Measurements from ENCODE around the gene RPL12. TPM values are rescaled to one million over a fixed set of nuclear protein-coding genes. Genes with fewer than 3 reads are reported as not detected.

Gene RPL12
- total RNA-seq, 4 donors from 2014 or later = 2,291 to 3,774 (median 2,862) TPM

GRCh38 chr9:127415141-127415540 is 36.1 kb downstream of the RPL12 start:
- H3K4me1 ChIP-seq = peaks cover 22% of the 10 kb centered on the region
- no peak overlapping the region for H3K4me3 ChIP-seq
- no peak overlapping the region for H3K27ac ChIP-seq
- no peak for DNase-seq (ENCODE audit: low spot score in 2 of 2)
- 72% methylated on average over 4 of the region's 4 CpGs for WGBS
- H3K9me3 ChIP-seq = no peaks in the 10 kb centered on the region
- H3K36me3 ChIP-seq = no peaks in the 10 kb centered on the region
- no peak for TF ChIP-seq CTCF (IDR thresholded peaks at IDR 0.05)
- no peak for TF ChIP-seq POLR2A (IDR thresholded peaks at IDR 0.05)
- TF ChIP-seq POLR2AphosphoS5 (IDR thresholded peaks at IDR 0.05) = no peak
- no peak for TF ChIP-seq EP300 (IDR thresholded peaks at IDR 0.05)
- H3K27me3 ChIP-seq = no peaks in the 10 kb centered on the region

- Histone ChIP-seq H3K36me3 (peaks cover 6% of the 10 kb centered on the region), H3K27ac (no peak overlapping the region), H3K4me1 (peaks cover 6% of the 10 kb centered on the region), H3K27me3 (no peaks in the 10 kb centered on the region), H3K9me3 (no peaks in the 10 kb centered on the region), H3K4me3 (no peak overlapping the region)
- TF ChIP-seq CTCF (IDR thresholded peaks at IDR 0.05) = no peak
- no peak for TF ChIP-seq POLR2AphosphoS5 (IDR thresholded peaks at IDR 0.05)
- no peak for TF ChIP-seq POLR2A (IDR thresholded peaks at IDR 0.05)
- TF ChIP-seq EP300 (IDR thresholded peaks at IDR 0.05) = no peak
- WGBS = 80% methylated on average over 4 of the region's 4 CpGs
- no peak for DNase-seq (ENCODE audit: low spot score in 2 of 2)
Observed at GRCh38 chr9:127411122-127411521, 40.1 kb downstream of the RPL12 start.

GRCh38 chr9:127407492-127407843 is 43.7 kb downstream of the RPL12 start:
- Histone ChIP-seq H3K4me1 (peaks cover 6% of the 10 kb centered on the region), H3K36me3 (peaks cover 35% of the 10 kb centered on the region), H3K27me3 (no peaks in the 10 kb centered on the region), H3K4me3 (no peak overlapping the region), H3K9me3 (no peaks in the 10 kb centered on the region), H3K27ac (no peak overlapping the region)
- TF ChIP-seq CTCF (IDR thresholded peaks at IDR 0.05) = no peak
- TF ChIP-seq POLR2AphosphoS5 (IDR thresholded peaks at IDR 0.05) = no peak
- no peak for TF ChIP-seq EP300 (IDR thresholded peaks at IDR 0.05)
- no peak for TF ChIP-seq POLR2A (IDR thresholded peaks at IDR 0.05)
- DNase-seq (ENCODE audit: low spot score in 2 of 2) = no peak
- WGBS = 77% methylated on average over 6 of the region's 6 CpGs

- Histone ChIP-seq H3K27ac (no peak overlapping the region), H3K27me3 (no peaks in the 10 kb centered on the region), H3K4me3 (no peak overlapping the region), H3K36me3 (peaks cover 40% of the 10 kb centered on the region), H3K4me1 (peaks cover 6% of the 10 kb centered on the region), H3K9me3 (no peaks in the 10 kb centered on the region)
- no peak for DNase-seq (ENCODE audit: low spot score in 2 of 2)
- no peak for TF ChIP-seq CTCF (IDR thresholded peaks at IDR 0.05)
- WGBS = 90% methylated on average over 13 of the region's 13 CpGs
Observed at GRCh38 chr9:127406799-127407491, 44.3 kb downstream of the RPL12 start.

GRCh38 chr9:127405344-127406125 is 45.7 kb downstream of the RPL12 start:
- Histone ChIP-seq H3K36me3 (peaks cover 44% of the 10 kb centered on the region), H3K9me3 (no peaks in the 10 kb centered on the region), H3K27me3 (no peaks in the 10 kb centered on the region), H3K4me1 (no peaks in the 10 kb centered on the region), H3K27ac (no peak overlapping the region), H3K4me3 (no peak overlapping the region)
- no peak for DNase-seq (ENCODE audit: low spot score in 2 of 2)
- 95% methylated on average over 18 of the region's 20 CpGs for WGBS
- TF ChIP-seq POLR2A (IDR thresholded peaks at IDR 0.05) (no peak), POLR2AphosphoS5 (IDR thresholded peaks at IDR 0.05) (no peak), CTCF (IDR thresholded peaks at IDR 0.05) (no peak), EP300 (IDR thresholded peaks at IDR 0.05) (no peak)

Data from suprapubic skin (tissue), 4 donors.